H9 (cell line): ENCODE measurements around the gene VAPA. TPM values are rescaled to one million over a fixed set of nuclear protein-coding genes. Genes with fewer than 3 reads are reported as not detected.

Experiments used
- DNase-seq: peaks from one replicate; pipeline ENCODE4 v3.0.0-alpha.2; 2017
- H2AFZ ChIP-seq: one replicate; pipeline ENCODE4 v1.6.1; 2013; ENCODE audit warnings: mild to moderate bottlenecking, low read length, control low read depth, moderate library complexity
- H2AK5ac ChIP-seq: 2 replicates; pipeline ENCODE4 v1.6.1; 2013; ENCODE audit warnings: low read length, control low read depth, mixed read lengths; ENCODE audit not compliant: insufficient read length
- H2BK120ac ChIP-seq: one replicate; pipeline ENCODE4 v1.6.1; 2013; ENCODE audit warnings: low read depth, mild to moderate bottlenecking, low read length, control low read depth, inconsistent platforms; ENCODE audit not compliant: poor library complexity, severe bottlenecking
- H2BK12ac ChIP-seq: 2 replicates; pipeline ENCODE4 v1.6.1; 2013; ENCODE audit warnings: low read length, control low read depth, mixed read lengths, low read depth; ENCODE audit not compliant: insufficient read length
- H2BK15ac ChIP-seq: 2 replicates; pipeline ENCODE4 v1.6.1; 2013; ENCODE audit warnings: low read depth, low read length, control low read depth
- H2BK20ac ChIP-seq: one replicate; pipeline ENCODE4 v1.6.1; 2013; ENCODE audit warnings: low read depth, mild to moderate bottlenecking, low read length, control low read depth, inconsistent platforms; ENCODE audit not compliant: poor library complexity, severe bottlenecking
- H2BK5ac ChIP-seq: 2 replicates; pipeline ENCODE4 v1.6.1; 2013; ENCODE audit warnings: low read length, control low read depth, mixed read lengths; ENCODE audit not compliant: insufficient read length
- H3K14ac ChIP-seq: 2 replicates; pipeline ENCODE4 v1.6.1; 2013; ENCODE audit warnings: low read length, control low read depth; ENCODE audit not compliant: insufficient read depth
- H3K18ac ChIP-seq: 2 replicates; pipeline ENCODE4 v1.6.1; 2013; ENCODE audit warnings: low read depth, mild to moderate bottlenecking, mixed read lengths, low read length, control low read depth; ENCODE audit not compliant: insufficient read length
- H3K23ac ChIP-seq: 2 replicates; pipeline ENCODE4 v1.6.1; 2013; ENCODE audit warnings: low read length, control low read depth, mixed read lengths, low read depth; ENCODE audit not compliant: insufficient read length
- H3K23me2 ChIP-seq: 2 replicates; pipeline ENCODE4 v1.6.1; 2013; ENCODE audit warnings: low read depth, mild to moderate bottlenecking, mixed read lengths, low read length, control low read depth; ENCODE audit not compliant: insufficient read length, poor library complexity, severe bottlenecking
- H3K27ac ChIP-seq: 2 replicates; pipeline ENCODE4 v1.5.1; 2013; ENCODE audit warnings: low read length, control low read depth, mixed read lengths, low read depth; ENCODE audit not compliant: insufficient read length
- H3K27me3 ChIP-seq: 2 replicates; pipeline ENCODE4 v1.6.1; 2013; ENCODE audit warnings: low read length, control low read depth, inconsistent platforms; ENCODE audit not compliant: insufficient read depth
- H3K4ac ChIP-seq: 2 replicates; pipeline ENCODE4 v1.6.1; 2013; ENCODE audit warnings: low read depth, mild to moderate bottlenecking, control low read depth, inconsistent platforms, low read length, moderate library complexity
- H3K4me1 ChIP-seq: 2 replicates; pipeline ENCODE4 v1.6.1; 2013; ENCODE audit warnings: low read length, control low read depth, inconsistent platforms; ENCODE audit not compliant: insufficient read depth
- H3K4me2 ChIP-seq: 2 replicates; pipeline ENCODE4 v1.6.1; 2013; ENCODE audit warnings: low read length, control low read depth, mixed read lengths; ENCODE audit not compliant: insufficient read length, insufficient read depth
- H3K56ac ChIP-seq: 2 replicates; pipeline ENCODE4 v1.6.1; 2013; ENCODE audit warnings: low read depth, mild to moderate bottlenecking, mixed read lengths, low read length, control low read depth; ENCODE audit not compliant: insufficient read length
- H3K79me1 ChIP-seq: 2 replicates; pipeline ENCODE4 v1.6.1; 2013; ENCODE audit warnings: low read depth, mild to moderate bottlenecking, moderate library complexity, low read length, control low read depth, inconsistent platforms; ENCODE audit not compliant: insufficient read depth, poor library complexity, severe bottlenecking
- H3K79me2 ChIP-seq: 2 replicates; pipeline ENCODE4 v1.6.1; 2013; ENCODE audit warnings: low read length, control low read depth, inconsistent platforms; ENCODE audit not compliant: insufficient read depth
- H3K9ac ChIP-seq: 2 replicates; pipeline ENCODE4 v1.6.1; 2013; ENCODE audit warnings: low read length, control low read depth, mixed read lengths; ENCODE audit not compliant: insufficient read length; ENCODE audit errors: extremely low read depth
- H3K9me3 ChIP-seq: one replicate; pipeline ENCODE4 v1.6.1; 2013; ENCODE audit warnings: low read depth, low read length, inconsistent platforms; ENCODE audit not compliant: control insufficient read depth
- H3T11ph ChIP-seq: one replicate; pipeline ENCODE4 v1.6.1; 2013; ENCODE audit warnings: mild to moderate bottlenecking, low read length, control low read depth, inconsistent platforms
- H4K20me1 ChIP-seq: one replicate; pipeline ENCODE4 v1.6.1; 2013; ENCODE audit not compliant: control insufficient read depth, insufficient read length, insufficient read depth
- H4K5ac ChIP-seq: 2 replicates; pipeline ENCODE4 v1.6.1; 2013; ENCODE audit warnings: low read depth, mild to moderate bottlenecking, mixed read lengths, low read length, control low read depth; ENCODE audit not compliant: insufficient read length
- H4K8ac ChIP-seq: replicated peaks from 2 replicates; pipeline ENCODE4 v1.6.1; 2013; ENCODE audit warnings: low read length, control low read depth, mixed read lengths, low read depth; ENCODE audit not compliant: insufficient read length
- H4K91ac ChIP-seq: 2 replicates; pipeline ENCODE4 v1.6.1; 2013; ENCODE audit warnings: low read depth, mild to moderate bottlenecking, moderate library complexity, mixed read lengths, low read length, control low read depth; ENCODE audit not compliant: insufficient read length
- H3K27ac Mint-ChIP-seq, 3 experiments: 2 replicates in 2 of 3; 3 replicates in 1 of 3; pipeline ENCODE4 v1.8.0; 2020 to 2021; ENCODE audit warnings: mixed read lengths in 3 of 3, mild to moderate bottlenecking in 1 of 3, moderate library complexity in 1 of 3
- H3K27me3 Mint-ChIP-seq: 2 replicates; pipeline ENCODE4 v1.8.0; 2021; ENCODE audit warnings: low read depth, mild to moderate bottlenecking, moderate library complexity, mixed read lengths
- H3K36me3 Mint-ChIP-seq, 3 experiments: 2 replicates in 2 of 3; 3 replicates in 1 of 3; pipeline ENCODE4 v1.8.0; 2020 to 2021; ENCODE audit warnings: low read depth in 3 of 3, mixed read lengths in 3 of 3; ENCODE audit not compliant: insufficient read depth in 1 of 3
- H3K4me1 Mint-ChIP-seq, 2 experiments: 2 replicates each; pipeline ENCODE4 v1.8.0; 2020; ENCODE audit warnings: mixed read lengths in 2 of 2
- H3K4me3 Mint-ChIP-seq, 2 experiments: 2 replicates in 1 of 2; 3 replicates in 1 of 2; pipeline ENCODE4 v1.8.0; 2020 to 2021; ENCODE audit warnings: mild to moderate bottlenecking in 2 of 2, mixed read lengths in 2 of 2, moderate library complexity in 1 of 2
- H3K9me3 Mint-ChIP-seq, 2 experiments: 2 replicates in 1 of 2; 3 replicates in 1 of 2; pipeline ENCODE4 v1.8.0; 2020; ENCODE audit warnings: mild to moderate bottlenecking in 2 of 2, mixed read lengths in 2 of 2, moderate library complexity in 1 of 2
- WGBS: extraction: QIAGEN DNeasy Blood & Tissue Kit; methylation state at CpG from one replicate; pipeline ENCODE4 v1.1.7; 2013; ENCODE audit warnings: missing lambda C conversion rate, low lambda C conversion rate, mixed read lengths; ENCODE audit not compliant: insufficient read length; ENCODE audit errors: extremely low coverage; 5-methylcytosine and 5-hydroxymethylcytosine counted together
- total RNA-seq: library from RNA; stranded (reverse); gene quantifications from 2 replicates; pipeline ENCODE4 v1.2.1, GENCODE V29; 2021
- TF ChIP-seq, protein P1 (sequence below): fragments of 200-600 bp; sonication (generic); conservative IDR thresholded peaks from 3 replicates; pipeline ENCODE4 v1.8.0; 2021; ENCODE audit warnings: antibody characterized with exemption, mild to moderate bottlenecking

VAPA gene
- total RNA-seq, 1 experiment from 2014 or later = 141 TPM

DNA sequence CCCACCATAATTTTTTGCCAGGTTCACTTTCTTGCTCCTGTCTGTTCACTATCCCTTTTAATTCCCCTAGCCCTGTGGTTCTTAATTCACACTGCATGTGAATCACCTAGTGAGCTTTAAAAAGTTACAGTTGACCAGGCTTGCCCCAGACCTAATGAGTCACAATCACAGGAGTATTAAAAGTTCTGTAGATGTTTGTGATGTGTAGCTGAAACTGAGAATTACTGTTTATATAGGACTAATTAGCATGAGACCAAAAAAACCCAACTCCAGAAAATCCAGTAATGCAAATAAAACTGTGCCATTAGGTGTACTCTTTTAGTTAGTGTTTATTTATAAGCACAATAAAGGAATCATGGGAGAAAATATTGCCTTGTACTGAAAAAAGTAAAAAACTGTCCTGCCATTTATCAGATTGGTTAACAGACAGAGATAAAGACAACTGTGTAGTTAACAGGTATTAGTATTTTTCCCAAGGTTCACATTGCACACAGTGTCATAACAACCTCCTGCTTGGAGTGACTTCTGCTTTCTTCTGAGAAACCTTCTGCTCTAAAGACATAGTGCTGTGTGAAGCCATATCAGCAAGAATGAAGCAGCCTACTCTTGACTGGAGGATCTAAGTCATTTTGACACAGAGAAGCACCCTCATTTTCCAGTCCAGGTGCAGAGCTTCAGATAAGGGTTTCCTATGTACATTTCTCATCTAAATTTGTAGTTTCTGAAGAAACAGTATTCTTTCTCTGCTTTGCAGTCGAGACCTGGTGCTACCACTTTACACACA lies 39.0 kb downstream of the VAPA start:
- no peaks in the 10 kb centered on the region for H3K27me3 Mint-ChIP-seq
- no peak overlapping the region for H3K18ac ChIP-seq
- no peak overlapping the region for H4K91ac ChIP-seq
- H2BK20ac ChIP-seq = peak overlapping the region; percentile 60
- no peak overlapping the region for H4K5ac ChIP-seq
- no peak overlapping the region for H3K14ac ChIP-seq
- no peaks in the 10 kb centered on the region for H3K23me2 ChIP-seq
- no peaks in the 10 kb centered on the region for H3K79me2 ChIP-seq
- no peak overlapping the region for H3K23ac ChIP-seq
- no peaks in the 10 kb centered on the region for H3K9me3 Mint-ChIP-seq
- H3K56ac ChIP-seq = no peak overlapping the region
- H3K36me3 Mint-ChIP-seq = peaks cover 12 to 34% (median 31%) of the 10 kb centered on the region in 3 experiments; a peak in 6 of 7 replicates
- no peak overlapping the region for H3K4me3 Mint-ChIP-seq
- peaks cover 2% of the 10 kb centered on the region in 2 experiments; a peak in 3 of 4 replicates for H3K4me1 Mint-ChIP-seq
- no peak overlapping the region for H3T11ph ChIP-seq
- TF ChIP-seq, protein P1, sequence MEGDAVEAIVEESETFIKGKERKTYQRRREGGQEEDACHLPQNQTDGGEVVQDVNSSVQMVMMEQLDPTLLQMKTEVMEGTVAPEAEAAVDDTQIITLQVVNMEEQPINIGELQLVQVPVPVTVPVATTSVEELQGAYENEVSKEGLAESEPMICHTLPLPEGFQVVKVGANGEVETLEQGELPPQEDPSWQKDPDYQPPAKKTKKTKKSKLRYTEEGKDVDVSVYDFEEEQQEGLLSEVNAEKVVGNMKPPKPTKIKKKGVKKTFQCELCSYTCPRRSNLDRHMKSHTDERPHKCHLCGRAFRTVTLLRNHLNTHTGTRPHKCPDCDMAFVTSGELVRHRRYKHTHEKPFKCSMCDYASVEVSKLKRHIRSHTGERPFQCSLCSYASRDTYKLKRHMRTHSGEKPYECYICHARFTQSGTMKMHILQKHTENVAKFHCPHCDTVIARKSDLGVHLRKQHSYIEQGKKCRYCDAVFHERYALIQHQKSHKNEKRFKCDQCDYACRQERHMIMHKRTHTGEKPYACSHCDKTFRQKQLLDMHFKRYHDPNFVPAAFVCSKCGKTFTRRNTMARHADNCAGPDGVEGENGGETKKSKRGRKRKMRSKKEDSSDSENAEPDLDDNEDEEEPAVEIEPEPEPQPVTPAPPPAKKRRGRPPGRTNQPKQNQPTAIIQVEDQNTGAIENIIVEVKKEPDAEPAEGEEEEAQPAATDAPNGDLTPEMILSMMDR = no peak
- H2BK120ac ChIP-seq = no peak overlapping the region
- H2BK5ac ChIP-seq = no peak overlapping the region
- H3K27ac Mint-ChIP-seq = no peak overlapping the region
- H3K4me2 ChIP-seq = no peak overlapping the region
- no peak overlapping the region for H2AK5ac ChIP-seq
- no peak overlapping the region for H2AFZ ChIP-seq
- no peaks in the 10 kb centered on the region for H3K4me1 ChIP-seq
- no peaks in the 10 kb centered on the region for H4K20me1 ChIP-seq
- H3K79me1 ChIP-seq = no peaks in the 10 kb centered on the region
- WGBS = no CpG with 5 or more reads among the region's 1 CpG
- no peak overlapping the region for H4K8ac ChIP-seq
- H3K27me3 ChIP-seq = no peaks in the 10 kb centered on the region
- H3K9me3 ChIP-seq = no peaks in the 10 kb centered on the region
- H2BK15ac ChIP-seq = no peak overlapping the region
- no peak overlapping the region for H3K9ac ChIP-seq
- no peak overlapping the region for H3K4ac ChIP-seq
- no peak for DNase-seq
- no peak overlapping the region for H2BK12ac ChIP-seq
- no peak overlapping the region for H3K27ac ChIP-seq
